Left lung (tissue), 10 donors: ENCODE results near the gene SNTG2. TPM values are rescaled to one million over a fixed set of nuclear protein-coding genes. Genes with fewer than 3 reads are reported as not detected.

ENCODE experiments used
- ATAC-seq: fragments of 200-7000 bp; cut with Tn5 transposase; one replicate; pipeline ENCODE4 v1.9.1; 2020; ENCODE audit warnings: moderate library complexity
- DNase-seq, 4 donors: peaks; one replicate each; pipeline ENCODE4 v3.0.0-alpha.2; 2013 to 2020
- H3K27ac ChIP-seq, 2 donors: fragments of 200-600 bp; sonication (generic) in 1 of 2; one replicate each; pipeline versions ENCODE4 v1.5.0 to v1.8.0; 2020 to 2021
- H3K27me3 ChIP-seq, 2 donors: fragments of 200-600 bp; sonication (generic) in 1 of 2; one replicate each; pipeline versions ENCODE4 v1.5.0 to v1.8.0; 2020 to 2021
- H3K36me3 ChIP-seq, 2 donors: fragments of 200-600 bp; sonication (generic) in 1 of 2; one replicate each; pipeline versions ENCODE4 v1.5.0 to v1.8.0; 2020 to 2021
- H3K4me1 ChIP-seq, 2 donors: fragments of 200-600 bp; one replicate each; pipeline ENCODE4 v1.8.0; 2021
- H3K4me3 ChIP-seq, 2 donors: fragments of 200-600 bp; sonication (generic) in 1 of 2; one replicate each; pipeline versions ENCODE4 v1.5.0 to v1.8.0; 2020 to 2021; ENCODE audit warnings: mild to moderate bottlenecking in 1 of 2
- H3K9me3 ChIP-seq, 2 donors: fragments of 200-600 bp; sonication (generic) in 1 of 2; one replicate each; pipeline versions ENCODE4 v1.5.0 to v1.8.0; 2020 to 2021
- intact Hi-C, 2 donors: fragments of 100-400 bp; cut with DNase I; formaldehyde crosslinking; loops; one replicate each; pipeline versions ENCODE4 v1.11.2 to v1.14.2; 2022
- polyA plus RNA-seq, 6 donors: library from polyadenylated mRNA; unstranded; fragments of 120-200 nt; gene quantifications; one replicate each; pipeline ENCODE4 v1.2.1, GENCODE V29; 2013; ENCODE audit not compliant: insufficient read length in 6 of 6
- total RNA-seq, 2 donors: library from RNA; stranded (reverse); fragmentation: NEBNext Ultra II Directional; extraction: Animal tissue kit (Norgen Biotek cat#: 25700); gene quantifications; one replicate each; pipeline ENCODE4 v1.2.1, GENCODE V29; 2021
- TF ChIP-seq, protein P1 (sequence below), 2 donors: fragments of 200-600 bp; sonication (generic) in 1 of 2; IDR thresholded peaks; one replicate each; pipeline versions ENCODE4 v1.5.0 to v1.8.0; 2021; ENCODE audit warnings: antibody characterized with exemption in 2 of 2
- donor health status: DM: no; HTN: yes; CAD: no.
- donor health status: DM: no; HTN: no; CAD: no.

The SNTG2 gene
- total and polyA plus RNA-seq, 8 donors, result 0.24 to 3.2 (median 0.64) TPM

DNA sequence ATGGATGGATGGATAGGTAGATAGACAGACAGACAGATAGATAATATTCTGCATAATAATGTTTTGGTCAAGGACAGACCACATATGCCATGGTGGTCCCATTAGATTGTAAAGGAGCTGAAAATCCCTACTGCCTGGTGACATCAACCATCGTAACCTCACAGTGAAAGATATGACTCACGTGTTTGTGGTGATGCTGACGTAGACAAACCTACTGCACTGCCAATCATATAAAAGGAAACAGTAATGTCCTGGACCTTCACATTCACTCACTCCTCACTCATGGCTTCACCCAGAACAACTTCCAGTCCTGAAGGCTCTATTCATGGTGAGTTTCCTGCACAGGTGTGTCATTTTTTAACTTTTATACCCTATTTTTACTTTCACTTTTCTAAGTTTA lies 259.7 kb downstream of the SNTG2 start:
- H3K27ac ChIP-seq, result no peak overlapping the region
- TF ChIP-seq, protein P1, sequence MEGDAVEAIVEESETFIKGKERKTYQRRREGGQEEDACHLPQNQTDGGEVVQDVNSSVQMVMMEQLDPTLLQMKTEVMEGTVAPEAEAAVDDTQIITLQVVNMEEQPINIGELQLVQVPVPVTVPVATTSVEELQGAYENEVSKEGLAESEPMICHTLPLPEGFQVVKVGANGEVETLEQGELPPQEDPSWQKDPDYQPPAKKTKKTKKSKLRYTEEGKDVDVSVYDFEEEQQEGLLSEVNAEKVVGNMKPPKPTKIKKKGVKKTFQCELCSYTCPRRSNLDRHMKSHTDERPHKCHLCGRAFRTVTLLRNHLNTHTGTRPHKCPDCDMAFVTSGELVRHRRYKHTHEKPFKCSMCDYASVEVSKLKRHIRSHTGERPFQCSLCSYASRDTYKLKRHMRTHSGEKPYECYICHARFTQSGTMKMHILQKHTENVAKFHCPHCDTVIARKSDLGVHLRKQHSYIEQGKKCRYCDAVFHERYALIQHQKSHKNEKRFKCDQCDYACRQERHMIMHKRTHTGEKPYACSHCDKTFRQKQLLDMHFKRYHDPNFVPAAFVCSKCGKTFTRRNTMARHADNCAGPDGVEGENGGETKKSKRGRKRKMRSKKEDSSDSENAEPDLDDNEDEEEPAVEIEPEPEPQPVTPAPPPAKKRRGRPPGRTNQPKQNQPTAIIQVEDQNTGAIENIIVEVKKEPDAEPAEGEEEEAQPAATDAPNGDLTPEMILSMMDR (IDR thresholded peaks at IDR 0.05), result no peak
- ATAC-seq, result no peak
- no peak overlapping the region for H3K4me3 ChIP-seq
- no peaks in the 10 kb centered on the region for H3K27me3 ChIP-seq
- H3K36me3 ChIP-seq, result no peaks in the 10 kb centered on the region
- intact Hi-C loops, result no loop called here
- no peak for DNase-seq
- peaks cover 0 to 19% of the 10 kb centered on the region in 2 donors for H3K9me3 ChIP-seq
- no peaks in the 10 kb centered on the region for H3K4me1 ChIP-seq

DNA sequence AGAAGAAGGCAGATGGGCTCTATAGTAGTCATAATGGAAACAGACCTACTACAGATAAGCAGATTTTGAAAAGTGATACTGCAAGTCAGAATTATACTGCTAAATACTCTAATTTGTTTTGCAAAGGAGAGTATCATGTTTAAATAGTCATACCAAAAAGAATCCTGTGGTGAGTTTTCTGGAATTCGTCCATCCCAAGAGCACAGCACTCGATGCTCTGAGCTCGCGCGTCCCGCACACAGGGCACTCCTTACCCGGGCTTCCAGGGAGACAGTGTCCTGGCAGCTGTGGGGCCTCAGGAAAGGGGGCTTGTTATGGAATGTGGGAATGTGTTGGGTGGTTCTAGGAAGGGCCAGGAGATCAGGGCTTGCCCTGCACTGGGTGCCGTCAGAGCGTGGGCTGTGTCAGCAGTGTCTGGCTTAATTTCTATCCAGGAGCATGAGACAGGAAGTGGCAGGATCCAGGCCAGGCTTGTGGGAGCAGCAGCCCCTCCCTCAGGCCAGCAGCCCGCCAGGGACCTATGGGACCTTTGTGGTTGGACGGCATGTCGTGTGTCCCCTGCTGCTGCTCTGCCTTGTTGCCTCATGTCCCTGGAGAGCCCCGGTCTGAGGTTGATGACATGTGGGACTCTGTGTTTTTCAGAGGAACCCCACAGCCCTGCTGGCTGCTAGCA lies 269.4 kb downstream of the SNTG2 start:
- peak; percentile 35 for ATAC-seq
- peak in 1 of 4 donors; percentile 6 for DNase-seq
- intact Hi-C loops, result no loop called here

DNA sequence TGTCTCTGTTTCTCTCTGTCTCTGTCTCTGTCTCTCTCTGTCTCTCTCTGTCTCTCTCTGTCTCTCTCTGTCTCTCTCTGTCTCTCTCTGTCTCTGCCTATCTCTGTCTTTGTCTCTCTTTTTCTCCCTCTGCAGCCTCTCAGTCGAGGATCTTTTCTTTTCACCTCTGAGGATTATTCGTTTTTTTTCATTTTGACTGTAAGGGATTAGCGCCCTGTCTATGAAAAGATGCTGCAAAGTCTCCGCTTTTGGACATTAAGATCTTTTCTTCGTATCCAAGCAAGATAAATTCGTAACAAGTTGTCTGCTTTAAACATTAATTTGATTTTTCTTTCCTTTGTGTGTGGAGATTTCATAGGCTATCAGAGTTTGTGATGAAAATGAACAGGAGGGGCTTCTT lies 271.4 kb downstream of the SNTG2 start:
- ATAC-seq, result no peak
- H3K27me3 ChIP-seq, result no peaks in the 10 kb centered on the region
- no peak overlapping the region for H3K4me3 ChIP-seq
- no peaks in the 10 kb centered on the region for H3K9me3 ChIP-seq
- intact Hi-C loops, result no loop called here
- TF ChIP-seq, protein P1 (IDR thresholded peaks at IDR 0.05), result no peak
- H3K4me1 ChIP-seq, result no peaks in the 10 kb centered on the region
- no peaks in the 10 kb centered on the region for H3K36me3 ChIP-seq
- H3K27ac ChIP-seq, result no peak overlapping the region
- DNase-seq, result no peak

More for the DNA sequence above, 269.4 kb downstream of the SNTG2 start:
- Histone ChIP-seq H3K36me3 (no peaks in the 10 kb centered on the region), H3K27ac (no peak overlapping the region), H3K4me3 (no peak overlapping the region), H3K27me3 (no peaks in the 10 kb centered on the region), H3K9me3 (peaks cover 0 to 5% of the 10 kb centered on the region in 2 donors), H3K4me1 (no peaks in the 10 kb centered on the region)
- TF ChIP-seq, protein P1 (IDR thresholded peaks at IDR 0.05), result no peak

DNA sequence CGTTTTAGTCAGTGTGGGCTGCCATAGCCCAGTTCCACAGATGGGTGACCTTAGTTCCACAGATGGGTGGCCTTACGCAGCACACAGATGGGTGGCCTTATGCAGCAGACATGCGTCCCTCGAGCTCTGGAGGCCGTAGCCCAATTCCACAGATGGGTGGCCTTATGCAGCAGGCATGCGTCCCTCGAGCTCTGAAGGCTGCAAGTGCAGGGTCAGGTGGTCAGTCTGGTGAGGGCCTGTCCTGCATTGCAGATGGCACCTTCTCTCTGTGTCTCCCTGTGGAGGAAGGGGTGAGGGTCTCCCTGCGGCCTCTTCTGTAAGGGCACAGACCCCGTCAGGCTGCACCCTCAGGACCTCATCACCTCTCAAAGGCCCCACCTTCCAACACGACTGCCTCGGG lies 273.1 kb downstream of the SNTG2 start:
- no peak overlapping the region for H3K27ac ChIP-seq
- H3K27me3 ChIP-seq, result no peaks in the 10 kb centered on the region
- H3K9me3 ChIP-seq, result no peaks in the 10 kb centered on the region
- no peak for ATAC-seq
- TF ChIP-seq, protein P1 (IDR thresholded peaks at IDR 0.05), result no peak
- intact Hi-C loops, result no loop called here
- no peak for DNase-seq
- peaks cover 0 to 8% of the 10 kb centered on the region in 2 donors for H3K4me1 ChIP-seq
- H3K4me3 ChIP-seq, result no peak overlapping the region
- H3K36me3 ChIP-seq, result no peaks in the 10 kb centered on the region

DNA sequence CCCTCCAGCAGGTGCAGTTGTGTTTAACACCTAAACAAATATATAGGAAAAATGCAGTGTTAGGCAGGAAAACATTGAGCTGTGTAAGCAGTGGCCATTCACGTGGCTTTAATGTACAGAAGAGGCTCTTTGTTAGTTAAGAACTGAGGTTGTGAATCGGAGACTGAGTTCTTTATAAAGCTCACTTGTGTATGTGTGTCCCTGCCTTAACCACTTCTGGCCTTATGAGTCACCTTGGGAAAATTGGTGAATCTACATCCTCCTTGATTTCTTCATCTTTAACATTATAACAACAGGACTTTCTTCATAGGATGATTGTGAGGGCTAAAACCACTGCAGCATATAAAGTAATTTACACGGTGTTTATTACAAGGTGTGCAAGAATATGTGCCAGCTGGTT lies 274.3 kb downstream of the SNTG2 start:
- H3K36me3 ChIP-seq, result no peaks in the 10 kb centered on the region
- no peak overlapping the region for H3K4me3 ChIP-seq
- TF ChIP-seq, protein P1 (IDR thresholded peaks at IDR 0.05), result no peak
- intact Hi-C loops, result no loop called here
- peaks cover 0 to 3% of the 10 kb centered on the region in 2 donors for H3K9me3 ChIP-seq
- H3K27me3 ChIP-seq, result no peaks in the 10 kb centered on the region
- no peak overlapping the region for H3K27ac ChIP-seq
- ATAC-seq (no peak), DNase-seq (no peak)
- H3K4me1 ChIP-seq, result peaks cover 0 to 8% of the 10 kb centered on the region in 2 donors
